Stromal cell of bone marrow (primary cell): ENCODE measurements around the gene SPSB1.

Source experiments
- DNase-seq: peaks from one replicate; pipeline ENCODE4 v3.0.0-alpha.2; 2012; ENCODE audit warnings: low read depth

SPSB1 gene

GRCh38 chr1:9300573-9300972, 7.9 kb downstream of the SPSB1 start:
- DNase-seq: no peak

GRCh38 chr1:9302745-9303524, 10.2 kb downstream of the SPSB1 start:
- no peak for DNase-seq

GRCh38 chr1:9303916-9304315, 11.2 kb downstream of the SPSB1 start:
- DNase-seq: no peak

GRCh38 chr1:9305216-9305615, 12.5 kb downstream of the SPSB1 start:
- DNase-seq: no peak

- DNase-seq: no peak
Measured at GRCh38 chr1:9306006-9306405, 13.3 kb downstream of the SPSB1 start.

GRCh38 chr1:9307303-9307702, 14.6 kb downstream of the SPSB1 start:
- DNase-seq: no peak

GRCh38 chr1:9308236-9308785, 15.6 kb downstream of the SPSB1 start:
- DNase-seq: no peak

GRCh38 chr1:9309080-9309479, 16.4 kb downstream of the SPSB1 start:
- no peak for DNase-seq

GRCh38 chr1:9309991-9310390, 17.3 kb downstream of the SPSB1 start:
- DNase-seq: no peak

GRCh38 chr1:9311029-9311428, 18.3 kb downstream of the SPSB1 start:
- DNase-seq: no peak

- no peak for DNase-seq
Measured at GRCh38 chr1:9311479-9311878, 18.8 kb downstream of the SPSB1 start.

GRCh38 chr1:9312168-9312720, 19.6 kb downstream of the SPSB1 start:
- no peak for DNase-seq

- no peak for DNase-seq
Measured at GRCh38 chr1:9313576-9313975, 20.9 kb downstream of the SPSB1 start.

- no peak for DNase-seq
Measured at GRCh38 chr1:9314111-9314510, 21.4 kb downstream of the SPSB1 start.

GRCh38 chr1:9314711-9315379, 22.2 kb downstream of the SPSB1 start:
- no peak for DNase-seq

GRCh38 chr1:9315411-9316079, 22.9 kb downstream of the SPSB1 start:
- no peak for DNase-seq

- DNase-seq: no peak
Measured at GRCh38 chr1:9316080-9316444, 23.4 kb downstream of the SPSB1 start.

GRCh38 chr1:9316512-9316911, 23.8 kb downstream of the SPSB1 start:
- DNase-seq: no peak

- no peak for DNase-seq
Measured at GRCh38 chr1:9317072-9317471, 24.4 kb downstream of the SPSB1 start.

- DNase-seq: no peak
Measured at GRCh38 chr1:9317591-9318417, 25.1 kb downstream of the SPSB1 start.

GRCh38 chr1:9319208-9319788, 26.6 kb downstream of the SPSB1 start:
- DNase-seq: no peak
